ENCODE measurements around the gene PTPN1. TPM values are rescaled to one million over a fixed set of nuclear protein-coding genes. Genes with fewer than 3 reads are reported as not detected.

PTPN1 gene
- total and polyA plus RNA-seq, 3 experiments from 2014 or later, result 35.7 to 67.3 (median 64.2) TPM

DNA sequence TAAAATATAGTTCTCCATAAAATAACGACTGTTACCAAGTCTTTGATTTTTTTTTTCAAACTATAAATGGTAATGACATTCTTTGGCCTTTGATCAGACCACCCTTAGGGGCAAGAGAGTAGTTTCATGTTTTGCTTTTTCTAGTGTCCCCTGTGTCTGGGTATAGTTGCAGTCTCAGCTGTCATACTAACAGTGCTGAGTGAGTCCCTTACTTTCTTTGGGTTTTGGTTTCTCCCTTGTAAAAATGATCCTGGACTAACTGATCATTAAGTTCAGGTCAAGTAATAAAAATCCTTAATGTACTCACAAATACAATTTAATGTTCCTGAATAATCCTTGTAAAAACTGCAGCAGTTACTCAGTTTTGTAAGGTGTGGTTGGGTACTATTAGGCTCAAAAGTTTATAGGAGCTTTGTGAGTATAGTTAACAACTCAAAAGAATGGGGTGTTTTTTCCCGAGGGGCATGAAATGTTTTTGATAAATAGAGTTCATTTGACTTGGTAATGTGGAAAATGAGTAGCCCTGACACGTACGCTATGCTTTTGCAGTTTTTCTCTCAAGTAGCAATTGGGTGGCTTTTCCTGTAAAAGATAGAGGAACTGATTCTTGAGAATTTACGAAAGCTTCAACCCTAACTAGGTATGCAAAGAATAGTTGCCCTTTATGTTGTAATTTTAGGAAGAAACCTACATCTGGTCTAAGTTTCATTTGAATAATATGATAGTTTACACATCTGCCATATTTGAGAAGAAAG lies 6.2 kb downstream of the PTPN1 start:
- H3K27ac Mint-ChIP-seq, result peak overlapping the region in 7 of 8 donors; percentile 71 to 96 (median 86)
- ChIA-PET POLR2A (interaction anchor here (0.6 to 1.3 kb wide), 3 partner anchors 29 to 33 kb away, joined by 3 to 5 read pairs (median 3); no protein-coding TSS in a partner anchor), CTCF (interaction anchor here (0.8 to 2.4 kb wide), 5 partner anchors 12 to 79 kb away, joined by 3 to 6 read pairs (median 4); no protein-coding TSS in a partner anchor)
- no peak for DNase-seq
- peak overlapping the region; percentile 38 for H3K27ac ChIP-seq (ENCODE audit: low read depth, low read length)
- H3K36me3 Mint-ChIP-seq, result peaks cover 0 to 6% (median 0%) of the 10 kb centered on the region in 3 donors
- no peaks in the 10 kb centered on the region for H3K9me3 Mint-ChIP-seq
- peak overlapping the region; percentile 61 to 93 (median 86) for H3K4me3 Mint-ChIP-seq
- peaks cover 100% of the 10 kb centered on the region for H3K4me1 ChIP-seq (ENCODE audit: insufficient read depth, low read length)
- no peaks in the 10 kb centered on the region for H3K27me3 Mint-ChIP-seq
- H3K27me3 ChIP-seq (ENCODE audit: insufficient read depth, low read length, poor library complexity, severe bottlenecking), result no peaks in the 10 kb centered on the region
- H3K9me3 ChIP-seq (ENCODE audit: low read length), result no peaks in the 10 kb centered on the region
- H3K36me3 ChIP-seq (ENCODE audit: insufficient read depth, low read length), result no peaks in the 10 kb centered on the region
- H3K4me1 Mint-ChIP-seq, result peaks cover 98 to 100% (median 100%) of the 10 kb centered on the region in 3 donors
- peak overlapping the region; percentile 21 for H3K4me3 ChIP-seq (ENCODE audit: low read length)

DNA sequence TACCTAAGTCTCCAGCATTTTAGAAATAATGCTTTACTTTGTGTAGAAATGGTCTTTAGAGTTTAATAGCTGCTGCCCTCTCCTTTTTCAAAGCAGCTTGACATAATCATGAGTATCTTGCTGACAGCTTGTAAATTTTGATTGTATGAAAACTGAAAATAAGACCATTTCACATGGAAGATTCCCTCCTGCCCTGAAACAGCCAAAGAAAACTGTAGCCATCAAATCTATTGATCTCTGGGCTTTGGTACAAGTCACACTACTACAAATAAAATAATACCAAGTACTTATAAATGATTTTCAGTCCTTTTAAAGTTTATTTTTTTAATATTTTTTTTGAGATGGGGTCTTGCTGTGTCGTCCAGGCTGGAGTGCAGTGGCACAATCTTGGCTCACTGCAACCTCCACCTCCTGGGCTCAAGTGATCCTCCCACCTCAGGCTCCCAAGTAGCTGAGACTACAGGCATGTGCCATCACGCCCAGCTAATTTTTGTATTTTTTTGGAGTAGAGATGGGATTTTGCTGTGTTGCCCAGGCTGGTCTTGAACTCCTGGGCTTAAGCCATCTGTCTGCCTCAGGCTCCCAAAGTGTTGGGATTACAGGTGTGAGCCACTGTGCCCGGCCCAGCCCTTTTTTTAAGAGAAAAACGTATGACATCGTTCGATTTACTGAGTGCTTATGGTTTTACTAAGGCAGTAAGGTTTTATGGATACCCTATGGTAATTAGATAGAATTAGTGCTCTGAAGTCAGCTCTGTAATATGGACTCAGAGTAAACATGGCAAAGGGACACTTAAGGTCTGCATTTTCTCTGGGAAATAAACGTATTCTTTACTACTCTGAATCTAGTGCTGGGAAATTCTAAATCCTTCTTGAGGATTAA lies 7.0 kb downstream of the PTPN1 start:
- H3K36me3 Mint-ChIP-seq, result peaks cover 0 to 8% (median 0%) of the 10 kb centered on the region in 3 donors
- Histone ChIP-seq H3K36me3 (ENCODE audit: insufficient read depth, low read length) (no peaks in the 10 kb centered on the region), H3K4me3 (ENCODE audit: low read length) (peak overlapping the region; percentile 41)

DNA sequence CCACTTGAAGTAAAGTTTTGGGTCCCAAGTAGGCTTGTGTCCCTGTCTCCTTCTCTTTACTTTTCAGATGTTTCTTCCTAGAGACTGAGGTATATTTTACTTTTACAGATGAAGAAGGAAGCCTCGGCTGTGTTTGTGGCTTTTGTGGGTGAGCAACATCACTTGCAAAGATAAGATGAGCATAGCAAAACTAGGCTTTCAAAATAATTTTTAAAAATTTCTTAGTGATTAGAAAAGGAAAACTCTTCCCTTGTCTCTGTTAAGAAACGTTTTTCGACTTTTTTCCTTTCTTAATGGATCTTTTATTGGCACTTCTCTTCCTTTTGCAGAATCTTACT lies 7.6 kb downstream of the PTPN1 start:
- CTCF ChIA-PET, result interaction anchor here (1.7 to 2.4 kb wide), 2 partner anchors 13 to 20 kb away, joined by 6 to 9 read pairs; no protein-coding TSS in a partner anchor

More for the DNA sequence above, 7.0 kb downstream of the PTPN1 start:
- H3K27ac ChIP-seq (ENCODE audit: low read depth, low read length), result peak overlapping the region; percentile 26
- no peaks in the 10 kb centered on the region for H3K27me3 ChIP-seq (ENCODE audit: insufficient read depth, low read length, poor library complexity, severe bottlenecking)
- peak overlapping the region; percentile 82 to 96 (median 89) for H3K27ac Mint-ChIP-seq
- H3K9me3 Mint-ChIP-seq, result no peaks in the 10 kb centered on the region
- H3K9me3 ChIP-seq (ENCODE audit: low read length), result no peaks in the 10 kb centered on the region
- H3K4me1 ChIP-seq (ENCODE audit: insufficient read depth, low read length), result peaks cover 100% of the 10 kb centered on the region
- H3K4me1 Mint-ChIP-seq, result peaks cover 98 to 100% (median 100%) of the 10 kb centered on the region in 3 donors
- CTCF ChIA-PET, result interaction anchor here (0.8 to 2.4 kb wide), 4 partner anchors 12 to 53 kb away, joined by 3 to 9 read pairs (median 5); no protein-coding TSS in a partner anchor
- no peak for DNase-seq
- H3K27me3 Mint-ChIP-seq, result no peaks in the 10 kb centered on the region
- POLR2A ChIA-PET, result interaction anchor here (0.6 to 1.3 kb wide), 3 partner anchors 31 to 66 kb away, joined by 3 to 5 read pairs (median 3); no protein-coding TSS in a partner anchor
- peak overlapping the region; percentile 76 to 93 (median 86) for H3K4me3 Mint-ChIP-seq

DNA sequence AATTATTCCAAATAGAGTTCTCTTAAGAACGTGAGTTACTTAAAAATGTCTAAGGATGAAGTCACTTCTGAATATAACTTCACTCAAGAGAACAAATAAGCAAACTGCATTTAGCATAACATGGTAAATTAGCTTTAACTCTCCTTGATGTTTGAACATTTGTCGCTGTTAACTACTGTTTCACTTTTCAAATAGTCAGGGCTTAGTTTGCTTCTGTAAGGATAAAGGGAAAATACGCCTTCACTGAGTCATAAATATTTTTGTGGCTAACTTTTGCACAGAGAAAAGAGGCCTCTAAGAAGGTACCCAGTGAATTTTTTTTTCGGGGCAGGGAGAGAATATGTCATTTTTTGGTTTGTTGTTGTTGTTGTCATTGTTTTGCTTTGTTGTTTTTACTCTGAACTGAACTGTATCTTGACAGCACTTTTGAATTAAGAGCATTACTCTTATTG lies 8.1 kb downstream of the PTPN1 start:
- Histone ChIP-seq H3K27ac (ENCODE audit: low read depth, low read length) (peak overlapping the region; percentile 26), H3K4me1 (ENCODE audit: insufficient read depth, low read length) (peaks cover 98% of the 10 kb centered on the region), H3K9me3 (ENCODE audit: low read length) (no peaks in the 10 kb centered on the region), H3K4me3 (ENCODE audit: low read length) (peak overlapping the region; percentile 41), H3K27me3 (ENCODE audit: insufficient read depth, low read length, poor library complexity, severe bottlenecking) (no peaks in the 10 kb centered on the region), H3K36me3 (ENCODE audit: insufficient read depth, low read length) (no peaks in the 10 kb centered on the region)
- Mint-ChIP-seq H3K36me3 (peaks cover 0 to 8% (median 0%) of the 10 kb centered on the region in 3 donors), H3K27me3 (no peaks in the 10 kb centered on the region), H3K4me3 (peak overlapping the region; percentile 76 to 93 (median 86)), H3K4me1 (peaks cover 96 to 100% (median 99%) of the 10 kb centered on the region in 3 donors), H3K27ac (peak overlapping the region; percentile 82 to 96 (median 89)), H3K9me3 (no peaks in the 10 kb centered on the region)
- ChIA-PET POLR2A (interaction anchor here (0.7 to 1.4 kb wide), 2 partner anchors 35 to 67 kb away, joined by 3 read pairs; no protein-coding TSS in a partner anchor), CTCF (interaction anchor here (1.7 to 2.4 kb wide), 2 partner anchors 14 to 20 kb away, joined by 6 to 9 read pairs; no protein-coding TSS in a partner anchor)
- no peak for DNase-seq

More for the DNA sequence above, 7.6 kb downstream of the PTPN1 start:
- Mint-ChIP-seq H3K27ac (peak overlapping the region; percentile 82 to 96 (median 89)), H3K27me3 (no peaks in the 10 kb centered on the region), H3K9me3 (no peaks in the 10 kb centered on the region), H3K36me3 (peaks cover 0 to 8% (median 0%) of the 10 kb centered on the region in 3 donors), H3K4me1 (peaks cover 96 to 100% (median 99%) of the 10 kb centered on the region in 3 donors), H3K4me3 (peak overlapping the region; percentile 76 to 93 (median 86))
- no peaks in the 10 kb centered on the region for H3K27me3 ChIP-seq (ENCODE audit: insufficient read depth, low read length, poor library complexity, severe bottlenecking)
- H3K9me3 ChIP-seq (ENCODE audit: low read length), result no peaks in the 10 kb centered on the region
- no peaks in the 10 kb centered on the region for H3K36me3 ChIP-seq (ENCODE audit: insufficient read depth, low read length)
- peak overlapping the region; percentile 26 for H3K27ac ChIP-seq (ENCODE audit: low read depth, low read length)
- POLR2A ChIA-PET, result interaction anchor here (0.7 to 1.3 kb wide), 2 partner anchors 34 to 66 kb away, joined by 3 read pairs; no protein-coding TSS in a partner anchor
- peak in 2 of 5 donors; percentile 43 to 55 for DNase-seq
- peaks cover 98% of the 10 kb centered on the region for H3K4me1 ChIP-seq (ENCODE audit: insufficient read depth, low read length)
- peak overlapping the region; percentile 41 for H3K4me3 ChIP-seq (ENCODE audit: low read length)

DNA sequence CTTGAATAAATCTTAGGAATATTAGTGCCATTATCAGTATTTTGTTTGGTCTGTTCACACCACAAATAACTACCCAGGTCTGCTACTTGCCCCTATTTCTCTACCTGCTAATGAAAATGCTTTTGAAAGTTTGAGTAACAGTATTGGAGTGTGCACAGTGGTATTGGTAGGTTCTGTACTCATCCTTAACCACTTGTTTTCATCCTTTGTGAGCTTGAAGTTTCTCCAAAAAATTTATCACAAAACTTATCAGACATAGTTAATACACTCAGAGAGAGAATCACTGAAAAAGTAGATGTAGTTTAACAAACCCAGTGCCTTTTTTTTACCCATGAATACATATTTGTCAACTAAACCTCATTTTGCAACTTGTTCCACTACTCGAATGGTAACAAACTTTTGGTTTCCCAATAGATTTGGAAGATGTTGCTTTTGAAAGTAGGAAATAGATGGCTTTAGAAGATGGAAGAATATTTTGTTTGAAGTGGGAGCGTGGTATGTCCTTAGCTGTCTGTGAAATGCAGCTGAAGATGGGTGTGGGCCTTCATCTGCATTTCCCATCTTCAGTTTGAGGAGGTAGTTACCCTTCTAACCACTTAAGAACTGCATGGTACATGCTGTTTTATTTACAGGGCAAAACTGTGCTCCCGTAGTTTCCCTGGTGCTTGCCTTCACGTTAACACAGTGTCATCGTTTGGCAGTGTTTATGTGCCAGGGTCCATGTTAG lies 9.0 kb downstream of the PTPN1 start:
- Histone ChIP-seq H3K9me3 (ENCODE audit: low read length) (no peaks in the 10 kb centered on the region), H3K27me3 (ENCODE audit: insufficient read depth, low read length, poor library complexity, severe bottlenecking) (no peaks in the 10 kb centered on the region), H3K4me3 (ENCODE audit: low read length) (peak overlapping the region; percentile 41), H3K27ac (ENCODE audit: low read depth, low read length) (peak overlapping the region; percentile 26), H3K36me3 (ENCODE audit: insufficient read depth, low read length) (no peaks in the 10 kb centered on the region), H3K4me1 (ENCODE audit: insufficient read depth, low read length) (peaks cover 97% of the 10 kb centered on the region)
- Mint-ChIP-seq H3K36me3 (peaks cover 0 to 7% (median 0%) of the 10 kb centered on the region in 3 donors), H3K27ac (peak overlapping the region; percentile 82 to 96 (median 89)), H3K9me3 (no peaks in the 10 kb centered on the region), H3K4me3 (peak overlapping the region; percentile 76 to 93 (median 84)), H3K27me3 (no peaks in the 10 kb centered on the region), H3K4me1 (peaks cover 95 to 100% (median 99%) of the 10 kb centered on the region in 3 donors)
- peak in 1 of 5 donors; percentile 46 for DNase-seq
- ChIA-PET POLR2A (interaction anchor here (1.4 to 1.9 kb wide), 2 partner anchors 9 to 36 kb away, joined by 3 to 13 read pairs; partner anchors contain the start of gene PTPN1), CTCF (interaction anchor here (1.1 to 2.2 kb wide), 4 partner anchors 8 to 56 kb away, joined by 3 to 10 read pairs (median 8); partner anchors contain the start of gene PTPN1)

DNA sequence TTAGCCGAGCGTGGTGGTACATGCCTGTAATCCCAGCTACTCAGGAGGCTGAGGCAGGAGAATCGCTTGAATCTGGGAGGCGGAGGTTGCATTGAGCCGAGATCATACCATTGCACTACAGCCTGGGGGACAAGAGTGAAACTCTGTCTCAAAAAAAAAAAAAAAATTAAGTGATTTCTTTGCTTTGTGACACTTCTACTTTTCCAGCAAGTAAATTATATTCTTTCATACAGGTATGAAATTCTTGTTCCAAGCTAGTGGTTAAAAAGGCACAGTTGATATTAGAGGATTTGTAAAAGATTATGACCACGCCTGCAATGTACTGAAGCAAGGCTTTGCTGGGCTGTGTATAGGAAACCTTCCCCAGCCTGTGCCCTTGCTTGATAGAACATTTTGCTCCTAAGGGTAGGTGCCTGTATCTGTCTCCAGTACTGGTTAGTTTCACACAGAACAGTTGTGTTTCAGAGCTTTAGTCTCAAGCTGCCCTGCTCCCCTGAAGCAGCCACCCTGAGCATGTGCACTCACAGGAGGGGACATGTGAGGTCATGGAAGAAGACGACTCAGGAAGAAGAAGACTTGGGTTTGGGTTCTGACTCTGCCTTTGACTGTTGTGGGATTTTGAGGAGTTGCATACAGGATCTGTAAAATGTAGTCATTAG lies 10.2 kb downstream of the PTPN1 start:
- no peaks in the 10 kb centered on the region for H3K27me3 Mint-ChIP-seq
- peak overlapping the region; percentile 15 to 93 (median 86) for H3K4me3 Mint-ChIP-seq
- H3K36me3 Mint-ChIP-seq, result peaks cover 0 to 9% (median 0%) of the 10 kb centered on the region in 3 donors
- Histone ChIP-seq H3K27me3 (ENCODE audit: insufficient read depth, low read length, poor library complexity, severe bottlenecking) (no peaks in the 10 kb centered on the region), H3K9me3 (ENCODE audit: low read length) (no peaks in the 10 kb centered on the region), H3K4me1 (ENCODE audit: insufficient read depth, low read length) (peaks cover 95% of the 10 kb centered on the region), H3K4me3 (ENCODE audit: low read length) (peak overlapping the region; percentile 15), H3K36me3 (ENCODE audit: insufficient read depth, low read length) (no peaks in the 10 kb centered on the region), H3K27ac (ENCODE audit: low read depth, low read length) (peak overlapping the region; percentile 9)
- peaks cover 84 to 90% (median 90%) of the 10 kb centered on the region in 3 donors for H3K4me1 Mint-ChIP-seq
- no peak for DNase-seq
- peak overlapping the region; percentile 72 to 96 (median 91) for H3K27ac Mint-ChIP-seq
- POLR2A ChIA-PET, result interaction anchor here (0.7 to 1.9 kb wide), 3 partner anchors 8 to 41 kb away, joined by 4 to 13 read pairs (median 7); partner anchors contain the start of gene PTPN1
- H3K9me3 Mint-ChIP-seq, result no peaks in the 10 kb centered on the region
- CTCF ChIA-PET, result interaction anchor here (0.6 to 2.2 kb wide), 5 partner anchors 9 to 66 kb away, joined by 3 to 10 read pairs (median 3); partner anchors contain the start of gene PTPN1
